A549 (cell line): Measurements from ENCODE around the gene SPA17.
A peak's percentile ranks its signal among the peaks of the same experiment; 100 is the strongest.

Source experiments
- CTCF ChIP-seq: fragments of >200 bp; sonication (Bioruptor Twin); formaldehyde crosslinking; IDR thresholded peaks from 3 replicates; pipeline ENCODE4 v1.5.1; 2016
- EHMT2 ChIP-seq: fragments of 200-600 bp; sonication (generic); IDR thresholded peaks from 2 replicates; pipeline ENCODE4 v1.6.1; 2016; ENCODE audit warnings: antibody characterized with exemption, low read depth, mild to moderate bottlenecking, moderate library complexity
- EP300 ChIP-seq, 2 experiments: fragments of >200 bp; sonication (Bioruptor Twin); formaldehyde crosslinking; IDR thresholded peaks; 2 replicates in 1 of 2; 3 replicates in 1 of 2; pipeline ENCODE4 v1.6.1; 2016 to 2017
- ESRRA ChIP-seq: fragments of 150-350 bp; IDR thresholded peaks from 2 replicates; pipeline ENCODE4 v1.6.1; 2014; ENCODE audit warnings: mild to moderate bottlenecking, low read length, borderline replicate concordance
- RAD21 ChIP-seq, 2 experiments: fragments of >200 bp in 1 of 2; sonication (Bioruptor Twin) in 1 of 2; formaldehyde crosslinking in 1 of 2; IDR thresholded peaks in 1 of 2; conservative IDR thresholded peaks in 1 of 2; 2 replicates in 1 of 2; 3 replicates in 1 of 2; pipeline ENCODE4 v1.6.1; 2012 to 2018; ENCODE audit warnings: inconsistent platforms in 1 of 2
- RCOR1 ChIP-seq: fragments of 150-350 bp; IDR thresholded peaks from 2 replicates; pipeline ENCODE4 v1.6.1; 2014; ENCODE audit warnings: antibody characterized with exemption, low read length, low read depth
- RFX5 ChIP-seq: fragments of 450-650 bp; IDR thresholded peaks from 2 replicates; pipeline ENCODE4 v1.7.1; 2014; ENCODE audit warnings: antibody characterized with exemption, mild to moderate bottlenecking, moderate library complexity
- SREBF2 ChIP-seq: fragments of 450-650 bp; IDR thresholded peaks from 2 replicates; pipeline ENCODE4 v1.6.1; 2014; ENCODE audit warnings: mild to moderate bottlenecking, moderate library complexity
- ZFP36 ChIP-seq: fragments of 450-650 bp; IDR thresholded peaks from 2 replicates; pipeline ENCODE4 v1.6.1; 2014; ENCODE audit warnings: borderline replicate concordance; ENCODE audit not compliant: partially characterized antibody
- ZNF302 ChIP-seq: fragments of 250-450 bp; sonication (Bioruptor Pico); IDR thresholded peaks from 2 replicates; pipeline ENCODE4 v1.9.0; 2021; ENCODE audit warnings: inconsistent platforms, mild to moderate bottlenecking, moderate library complexity
- ZSCAN20 ChIP-seq: fragments of 250-450 bp; sonication (Bioruptor Pico); IDR thresholded peaks from 2 replicates; pipeline ENCODE4 v1.8.0; 2022; ENCODE audit warnings: mild to moderate bottlenecking, moderate library complexity
- TF ChIP-seq, protein P1 (sequence below): fragments of >200 bp; sonication (Bioruptor Twin); formaldehyde crosslinking; IDR thresholded peaks from 3 replicates; pipeline ENCODE4 v1.6.1; 2016
- TF ChIP-seq, protein P2 (sequence below): IDR thresholded peaks from 2 replicates; pipeline ENCODE4 v1.6.1; 2012

DNA sequence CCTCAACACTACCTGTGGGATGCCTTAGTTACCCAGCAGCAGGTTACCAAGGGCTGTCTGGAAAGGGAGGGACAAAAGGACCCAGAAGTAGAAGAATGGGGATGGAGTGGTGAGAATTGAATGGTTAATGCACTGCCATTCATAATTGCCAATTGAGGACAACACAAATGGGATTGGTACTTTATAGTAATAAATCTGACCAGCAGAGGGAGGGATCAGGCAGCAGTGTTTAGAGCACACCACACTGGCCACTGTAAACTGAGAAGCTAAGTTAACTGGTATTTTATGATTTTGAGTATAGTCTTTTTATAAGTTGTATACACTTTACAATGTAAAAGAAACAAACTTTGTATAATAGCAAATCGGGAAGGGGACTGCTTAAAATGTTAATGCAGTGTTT lies 40.3 kb upstream of the SPA17 start:
- TF ChIP-seq CTCF (peak; percentile 18; the same call in 1 of the 3 replicates), ZNF302 (CRISPR knock-in tag) (no peak), RAD21 (conservative IDR thresholded peaks at IDR 0.05 in 1 of 2, IDR thresholded peaks at IDR 0.05 in 1 of 2) (no peak), RCOR1 (no peak), SREBF2 (no peak), EHMT2 (no peak), EP300 (IDR thresholded peaks at IDR 0.05) (no peak), ESRRA (no peak), ZFP36 (no peak), RFX5 (no peak), ZSCAN20 (CRISPR knock-in tag) (no peak)
- TF ChIP-seq, protein P1, sequence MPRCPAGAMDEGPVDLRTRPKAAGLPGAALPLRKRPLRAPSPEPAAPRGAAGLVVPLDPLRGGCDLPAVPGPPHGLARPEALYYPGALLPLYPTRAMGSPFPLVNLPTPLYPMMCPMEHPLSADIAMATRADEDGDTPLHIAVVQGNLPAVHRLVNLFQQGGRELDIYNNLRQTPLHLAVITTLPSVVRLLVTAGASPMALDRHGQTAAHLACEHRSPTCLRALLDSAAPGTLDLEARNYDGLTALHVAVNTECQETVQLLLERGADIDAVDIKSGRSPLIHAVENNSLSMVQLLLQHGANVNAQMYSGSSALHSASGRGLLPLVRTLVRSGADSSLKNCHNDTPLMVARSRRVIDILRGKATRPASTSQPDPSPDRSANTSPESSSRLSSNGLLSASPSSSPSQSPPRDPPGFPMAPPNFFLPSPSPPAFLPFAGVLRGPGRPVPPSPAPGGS: no peak
- TF ChIP-seq, protein P2, sequence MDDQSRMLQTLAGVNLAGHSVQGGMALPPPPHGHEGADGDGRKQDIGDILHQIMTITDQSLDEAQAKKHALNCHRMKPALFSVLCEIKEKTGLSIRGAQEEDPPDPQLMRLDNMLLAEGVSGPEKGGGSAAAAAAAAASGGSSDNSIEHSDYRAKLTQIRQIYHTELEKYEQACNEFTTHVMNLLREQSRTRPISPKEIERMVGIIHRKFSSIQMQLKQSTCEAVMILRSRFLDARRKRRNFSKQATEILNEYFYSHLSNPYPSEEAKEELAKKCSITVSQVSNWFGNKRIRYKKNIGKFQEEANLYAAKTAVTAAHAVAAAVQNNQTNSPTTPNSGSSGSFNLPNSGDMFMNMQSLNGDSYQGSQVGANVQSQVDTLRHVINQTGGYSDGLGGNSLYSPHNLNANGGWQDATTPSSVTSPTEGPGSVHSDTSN: no peak
